Stimulated activated CD8-positive, alpha-beta memory T cell treated with anti-CD3 and anti-CD28 coated beads, Interleukin-15, amount 100 ng/mL, for 24 hours (primary cell): ENCODE data around the gene PHC1.

Source experiments
- DNase-seq: peaks from one replicate; pipeline ENCODE4 v3.0.0-alpha.2; 2020; ENCODE audit warnings: low read depth

The PHC1 gene

DNA sequence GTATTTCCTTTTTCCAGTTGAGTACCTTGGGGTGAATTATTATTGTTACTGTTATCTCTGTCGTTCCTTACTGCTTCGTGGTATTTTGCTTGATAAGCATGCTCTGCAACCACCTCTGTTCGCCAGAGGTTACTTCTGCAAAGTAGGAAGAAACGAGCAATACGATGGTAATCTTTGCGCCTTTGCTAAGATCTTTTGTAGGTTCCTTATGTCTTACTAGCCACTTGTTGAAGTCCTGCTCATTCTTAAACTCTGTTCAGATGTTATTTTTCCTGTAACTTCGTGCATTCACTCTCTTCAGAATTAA lies 35.9 kb downstream of the PHC1 start:
- no peak for DNase-seq

DNA sequence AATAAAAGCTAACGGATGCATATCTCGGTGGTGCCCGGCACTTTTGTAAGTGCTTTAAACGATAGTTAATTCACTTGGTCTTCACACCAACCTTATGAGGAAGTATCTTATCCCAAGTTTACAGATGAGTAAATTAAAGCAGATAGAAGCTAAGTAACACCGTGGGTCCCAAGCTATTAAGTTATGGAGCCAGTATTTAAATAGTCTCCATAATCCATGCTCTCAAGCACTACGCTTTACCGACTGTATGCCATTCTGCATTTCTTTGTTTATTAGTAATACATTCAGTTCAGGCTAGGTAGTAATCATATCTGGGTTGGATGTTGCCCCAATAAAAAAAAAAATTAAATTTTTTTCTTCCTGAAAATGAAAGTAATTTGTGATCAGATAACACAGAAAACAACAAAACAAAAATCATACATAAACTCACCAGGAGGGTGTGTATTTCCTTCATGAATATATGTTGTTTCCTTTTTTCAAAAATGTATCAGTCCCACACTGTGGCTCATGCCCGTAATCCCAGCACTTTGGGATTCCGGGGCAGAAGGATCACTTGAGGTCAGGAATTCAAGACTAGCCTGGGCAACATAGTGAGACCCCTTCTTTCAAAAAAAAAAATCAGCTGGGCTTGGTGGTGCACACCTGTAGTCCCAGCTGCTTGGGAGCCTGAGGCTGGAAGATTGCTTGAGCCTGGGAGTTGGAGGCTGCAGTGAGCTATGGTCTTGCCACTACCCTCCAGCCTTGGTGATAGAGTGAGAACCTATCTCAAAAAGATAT lies 36.6 kb downstream of the PHC1 start:
- DNase-seq: no peak

DNA sequence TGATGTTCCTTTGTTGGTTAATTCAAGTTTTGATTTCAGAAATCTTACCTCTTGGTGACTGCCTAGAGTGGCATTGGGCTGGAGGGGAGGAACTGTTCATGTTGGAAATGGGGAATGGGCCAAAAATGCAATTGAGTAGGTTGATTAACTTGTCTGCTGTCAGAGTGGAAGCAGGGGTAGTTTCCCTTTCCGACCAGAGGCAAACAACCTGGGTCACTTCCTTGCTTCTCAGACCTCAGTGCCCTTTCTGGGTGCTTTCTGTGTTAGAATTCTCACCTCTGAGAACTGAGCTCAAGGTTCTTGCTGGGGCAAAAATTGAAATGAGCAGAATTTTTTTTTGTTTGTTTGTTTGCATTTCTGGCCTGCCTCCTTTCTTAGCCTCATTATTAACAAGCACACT lies 37.4 kb downstream of the PHC1 start:
- DNase-seq: no peak

DNA sequence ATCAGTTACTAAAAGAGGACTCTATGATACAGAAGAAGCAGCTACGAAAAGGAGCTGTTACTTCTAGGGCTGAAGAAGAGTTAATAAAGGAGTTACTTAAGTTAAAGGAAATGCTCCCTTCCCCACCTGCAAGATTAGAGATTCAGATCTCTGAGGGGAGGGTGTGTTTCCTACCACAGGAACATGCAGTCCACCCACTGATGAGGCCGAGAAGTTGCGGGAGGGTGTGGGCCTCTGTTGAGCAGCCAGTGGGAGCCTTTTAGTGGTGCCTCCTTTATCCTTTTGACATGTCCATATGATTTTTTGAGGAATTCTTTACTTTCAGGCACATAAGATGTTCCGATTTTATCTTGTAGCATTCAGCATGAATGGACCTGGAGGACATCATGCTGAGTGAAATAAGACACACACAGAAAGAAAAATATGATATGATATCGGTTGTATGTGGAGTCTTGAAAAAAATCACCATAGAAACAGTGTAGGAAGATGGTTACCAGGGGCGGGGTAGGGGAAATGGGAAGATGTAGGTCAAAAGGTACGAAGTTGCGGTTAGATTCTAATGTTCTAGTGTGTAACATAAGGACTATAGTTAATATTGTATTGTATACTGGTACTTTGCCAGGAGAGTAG lies 39.6 kb downstream of the PHC1 start:
- DNase-seq: no peak

DNA sequence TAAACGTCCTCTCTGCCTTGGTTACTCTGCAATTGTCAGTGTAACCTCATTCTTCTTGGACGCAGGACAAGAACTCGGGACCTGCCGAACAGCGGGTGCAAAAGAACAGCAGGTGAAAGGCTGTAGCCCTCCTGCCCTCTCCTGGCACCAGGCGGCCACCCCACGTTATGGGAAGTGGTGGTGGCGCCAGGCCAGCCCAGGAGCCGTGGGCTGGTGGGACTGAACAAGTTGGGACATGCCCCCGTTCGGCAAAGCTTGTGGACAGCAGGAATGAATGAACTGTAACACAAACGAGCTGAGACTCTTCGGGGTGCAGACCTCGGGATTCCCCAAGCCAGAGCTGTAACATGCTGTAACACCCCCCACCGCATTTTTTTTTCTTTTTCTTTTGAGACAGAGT lies 41.8 kb downstream of the PHC1 start:
- DNase-seq: no peak

DNA sequence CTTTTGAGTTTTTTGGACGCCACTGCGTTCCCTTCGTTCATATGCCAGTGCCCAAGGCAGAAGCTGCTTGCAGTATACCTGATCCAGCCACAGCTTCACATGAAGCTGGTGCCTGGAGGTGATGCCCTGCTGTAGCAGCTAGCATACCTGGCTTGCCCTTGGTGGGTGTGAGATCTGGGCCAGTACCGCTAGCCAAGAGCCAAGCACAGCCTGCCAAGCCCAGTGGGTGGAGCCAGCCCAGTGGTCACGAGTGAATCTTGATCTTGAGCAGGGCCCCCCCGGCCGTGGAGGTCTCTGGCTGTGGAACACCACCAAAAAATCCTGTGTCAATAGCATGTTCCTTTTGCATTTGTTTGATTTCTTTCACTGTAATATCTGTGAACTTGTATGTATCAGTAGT lies 42.5 kb downstream of the PHC1 start:
- no peak for DNase-seq

DNA sequence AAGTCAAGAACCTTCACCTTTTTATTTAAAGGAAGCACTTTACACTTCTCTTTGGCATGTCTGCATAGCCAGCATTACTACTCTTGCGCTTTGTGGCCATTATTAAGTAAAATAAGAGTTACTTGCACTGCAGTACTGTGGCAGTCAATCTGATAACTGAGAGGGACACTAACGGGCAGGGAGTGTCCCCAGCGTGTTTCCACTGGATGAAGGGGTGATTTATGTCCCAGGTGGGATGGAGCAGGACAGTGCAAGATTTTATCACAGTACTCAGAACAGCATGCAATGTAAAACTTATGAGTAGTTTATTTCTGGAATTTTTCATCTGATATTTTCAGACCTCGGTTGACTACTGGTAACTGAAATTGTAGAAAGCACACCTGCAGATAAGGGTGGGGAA lies 43.3 kb downstream of the PHC1 start:
- no peak for DNase-seq

DNA sequence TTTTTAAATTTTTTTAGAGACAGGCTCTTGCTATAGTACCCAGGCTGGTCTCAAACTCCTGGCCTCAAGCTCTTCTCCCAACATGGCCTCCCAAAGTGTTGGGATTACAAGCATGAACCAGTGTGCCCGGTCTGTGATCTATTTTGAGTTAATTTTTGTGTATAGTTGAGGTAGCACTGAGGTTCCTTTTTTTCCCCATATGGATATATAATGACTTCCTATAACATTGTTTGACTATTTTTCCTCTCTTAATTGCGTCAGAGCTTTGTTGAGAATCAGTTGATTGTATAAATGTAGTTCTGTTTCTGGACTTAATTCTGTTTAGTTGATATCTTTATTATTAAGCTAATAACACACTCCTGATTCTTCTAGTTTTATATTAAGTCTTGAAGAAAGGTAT lies 43.8 kb downstream of the PHC1 start:
- no peak for DNase-seq

DNA sequence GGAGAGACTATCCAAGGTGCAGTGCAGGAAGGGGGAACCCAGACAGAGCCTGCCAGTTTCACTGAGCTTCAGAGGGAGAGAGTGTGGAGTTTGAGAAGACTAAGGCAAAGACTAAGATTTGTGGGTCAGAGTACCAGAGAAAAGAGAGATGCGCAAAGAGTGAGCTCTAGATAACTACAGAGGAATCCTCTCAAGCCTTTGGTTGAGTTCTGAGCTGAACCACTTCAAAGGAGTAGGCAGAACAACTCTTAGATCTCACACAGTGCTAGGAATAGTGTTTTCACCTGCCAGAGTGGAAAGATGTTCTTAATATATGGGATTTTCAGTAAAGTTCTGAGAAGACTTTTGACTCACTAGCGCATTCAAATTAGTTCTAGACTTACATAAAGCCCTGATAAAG lies 45.9 kb downstream of the PHC1 start:
- no peak for DNase-seq

DNA sequence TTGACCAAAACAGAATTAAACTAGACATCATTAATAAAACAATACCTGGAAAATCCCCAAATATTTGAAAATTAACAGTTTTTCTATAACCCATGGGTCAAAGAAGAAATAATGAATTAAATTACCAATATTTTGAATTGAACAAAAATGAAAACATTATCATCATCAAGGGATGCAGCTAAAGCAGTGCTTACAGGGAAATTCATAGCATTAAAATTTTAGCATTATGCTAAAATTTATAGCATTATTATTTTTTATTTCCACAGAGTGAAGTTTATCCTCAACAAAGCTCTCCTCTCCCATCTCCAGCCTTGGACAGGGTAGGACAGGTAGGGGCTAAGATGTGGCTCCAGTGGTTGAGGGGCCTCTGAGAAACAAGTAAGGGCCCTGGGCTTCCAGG lies 54.5 kb downstream of the PHC1 start:
- DNase-seq: no peak

DNA sequence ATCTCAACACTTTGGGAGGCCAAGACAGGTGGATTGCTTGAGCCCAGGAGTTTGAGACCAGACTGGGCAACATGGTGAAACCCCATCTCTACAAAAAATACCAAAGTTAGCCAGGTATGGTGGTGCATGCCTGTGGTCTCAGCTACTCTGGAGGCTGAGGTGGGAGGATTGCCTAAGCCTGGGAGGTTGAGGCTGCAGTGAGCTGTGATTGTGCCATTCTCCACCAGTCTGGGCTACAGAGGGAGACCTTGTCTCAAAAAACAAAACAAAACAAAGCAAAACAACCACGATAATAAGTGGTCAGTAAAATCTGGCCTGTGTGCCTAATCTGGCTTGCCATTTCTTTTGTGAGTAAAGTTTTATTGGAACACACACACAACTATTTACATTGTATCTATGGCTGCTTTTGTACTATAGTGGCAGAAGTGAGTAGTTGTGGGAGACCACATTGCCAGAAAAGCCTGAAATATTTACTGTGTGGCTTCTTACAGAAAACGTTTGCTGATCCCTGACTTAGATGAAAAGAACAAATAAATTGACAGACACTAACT lies 55.6 kb downstream of the PHC1 start:
- no peak for DNase-seq

DNA sequence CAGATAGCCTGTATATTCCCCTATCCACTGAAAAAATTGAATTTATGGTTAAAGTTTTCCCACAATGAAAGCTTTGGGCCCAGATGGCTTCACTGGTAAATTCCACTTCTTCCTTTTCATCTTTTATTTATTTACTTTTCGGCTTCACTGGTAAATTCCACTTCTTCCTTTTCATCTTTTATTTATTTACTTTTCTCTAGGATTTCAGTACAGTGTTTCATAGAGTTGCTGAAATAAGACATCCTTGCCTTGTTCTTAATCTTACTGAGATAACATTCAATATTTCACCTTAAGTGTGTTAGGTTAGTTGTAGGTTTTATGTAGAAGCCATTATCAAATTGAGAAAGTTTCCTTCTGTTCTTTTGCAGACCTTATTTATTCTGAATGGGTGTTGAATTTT lies 56.1 kb downstream of the PHC1 start:
- no peak for DNase-seq

DNA sequence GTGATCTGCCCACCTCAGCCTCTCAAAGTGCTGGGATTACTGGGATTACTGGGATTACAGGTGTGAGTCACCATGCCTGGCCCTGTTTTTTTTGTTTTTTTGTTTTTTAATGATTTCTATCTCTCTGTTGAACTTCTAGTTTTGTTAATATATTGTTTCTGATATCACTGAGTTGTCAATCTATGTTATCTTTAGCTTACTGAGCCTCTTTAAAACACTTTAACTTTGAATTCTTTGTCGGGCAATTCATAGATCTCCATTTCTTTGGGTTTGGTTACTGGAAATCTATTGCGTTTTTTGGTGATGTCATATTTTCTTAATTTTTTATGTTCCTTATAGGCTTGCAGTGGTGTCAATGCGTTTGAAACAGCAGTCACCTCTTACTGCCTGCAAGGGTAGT lies 65.8 kb downstream of the PHC1 start:
- DNase-seq: no peak

DNA sequence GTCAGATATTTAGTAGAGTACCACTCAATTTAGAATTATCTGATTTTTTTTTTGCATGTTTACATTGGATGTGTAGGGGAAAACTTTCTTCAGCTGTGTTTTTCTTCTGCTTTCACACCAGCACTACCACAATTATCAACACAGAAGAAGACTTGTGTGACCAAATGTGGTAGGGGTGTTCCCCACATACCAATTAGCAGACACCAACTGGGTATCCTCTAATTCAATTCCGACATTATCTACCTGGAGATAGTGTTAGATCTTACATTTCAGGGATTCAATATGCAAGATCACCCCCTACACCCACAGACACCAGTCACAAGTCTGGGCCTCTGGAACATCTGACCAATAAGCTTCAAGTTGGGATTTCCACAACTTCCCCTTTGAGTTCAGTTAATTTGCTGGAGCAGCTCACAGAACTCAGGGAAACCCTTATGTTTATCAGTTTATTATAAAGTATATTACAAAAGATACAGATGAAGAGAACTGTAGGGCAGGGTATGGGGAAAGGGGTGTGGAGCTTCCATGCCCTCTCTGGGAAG lies 71.0 kb downstream of the PHC1 start:
- no peak for DNase-seq

DNA sequence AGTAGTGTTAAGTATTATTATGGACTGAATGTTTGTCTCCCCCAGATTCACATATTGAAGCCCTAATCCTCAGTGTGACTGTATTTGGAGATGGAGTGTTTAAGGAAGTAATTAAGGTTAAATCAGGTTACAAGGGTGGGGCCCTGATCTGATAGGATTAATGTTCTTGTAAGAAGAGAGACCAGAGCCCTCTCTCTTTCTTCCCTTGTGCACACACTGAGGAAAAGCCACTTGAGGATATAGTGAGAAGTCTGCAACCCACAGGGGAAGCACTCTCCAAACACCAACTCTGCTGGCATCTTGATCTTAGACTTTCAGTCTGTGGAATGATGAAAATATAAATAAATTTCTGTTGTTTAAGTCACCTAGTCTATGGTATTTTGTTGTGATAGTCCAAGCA lies 72.9 kb downstream of the PHC1 start:
- DNase-seq: no peak

DNA sequence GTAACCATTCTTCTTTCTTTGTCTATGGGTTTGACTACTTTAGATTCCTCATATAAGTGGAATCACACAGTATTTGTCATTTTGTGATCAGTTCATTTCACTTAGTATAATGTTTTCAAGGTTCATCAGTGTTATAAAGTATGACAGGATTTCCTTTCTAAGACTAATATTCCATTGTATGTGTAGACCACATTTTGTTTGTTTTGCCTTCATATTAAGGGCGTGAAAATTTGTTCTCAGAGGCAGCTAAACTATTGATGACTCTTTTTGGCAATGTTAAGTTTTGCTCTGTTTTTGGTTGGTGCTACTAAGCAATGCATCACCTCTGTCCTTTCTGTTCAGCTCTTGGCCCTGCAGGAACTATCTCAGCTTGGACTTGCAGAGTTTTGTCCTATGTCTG lies 73.4 kb downstream of the PHC1 start:
- no peak for DNase-seq

DNA sequence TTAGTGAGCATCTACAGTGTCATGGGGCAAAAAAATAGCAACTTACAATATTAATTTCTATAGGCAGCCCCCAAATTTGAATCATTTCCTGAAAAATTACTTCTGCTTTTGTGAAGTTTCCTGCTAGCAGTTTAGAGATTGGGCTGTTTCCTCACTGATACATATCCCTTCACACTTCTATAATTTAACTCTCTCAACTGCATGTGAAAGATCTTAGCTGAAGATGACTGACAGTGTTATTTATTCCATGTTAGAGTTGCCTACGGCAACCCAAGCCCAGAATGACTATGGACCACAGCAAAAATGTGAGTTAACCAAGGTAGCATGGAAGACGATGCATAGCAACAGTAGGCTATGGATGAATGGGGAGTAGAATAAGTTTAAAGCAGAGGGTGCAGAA lies 75.1 kb downstream of the PHC1 start, which contains the start of gene KLRG1:
Gene KLRG1, plus strand, starts transcription at position 134 of the 400 bp plus-strand sequence. Its CDS starts 90 bp downstream, at position 224.
- DNase-seq: no peak
